Activated T-cell treated with anti-CD3 and anti-CD28 coated beads for 48 hours (primary cell): Measurements from ENCODE around the gene LIF.
"Not testable (repeated sequence)": the region's sequence is repeated elsewhere in the genome, so short reads cannot be mapped to it uniquely, and the experiment has no call there.

Experiments used
- DNase-seq: peaks from one replicate; pipeline ENCODE4 v3.0.0-alpha.2; 2020; ENCODE audit warnings: low read depth

The LIF gene

DNA sequence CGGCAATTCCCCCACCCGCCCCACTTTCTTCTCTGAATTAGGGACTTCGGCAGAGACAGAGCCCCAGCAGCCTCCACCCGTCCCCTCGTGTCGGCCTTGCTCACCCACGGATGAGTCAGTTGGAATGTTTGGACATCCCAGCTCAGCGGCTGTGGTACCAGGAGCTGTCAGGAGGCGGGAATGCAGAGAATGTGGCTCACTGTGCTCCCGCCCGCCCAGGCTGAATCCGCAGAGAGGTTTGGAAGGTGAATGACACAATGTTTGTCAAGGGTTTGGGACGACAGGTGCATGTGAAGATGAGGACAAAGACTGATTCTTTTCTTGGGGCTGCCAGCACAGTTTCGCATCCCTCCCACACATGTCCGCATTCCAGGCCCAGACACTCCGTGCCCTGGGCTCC is 39.6 kb downstream of the LIF start:
- no peak for DNase-seq

DNA sequence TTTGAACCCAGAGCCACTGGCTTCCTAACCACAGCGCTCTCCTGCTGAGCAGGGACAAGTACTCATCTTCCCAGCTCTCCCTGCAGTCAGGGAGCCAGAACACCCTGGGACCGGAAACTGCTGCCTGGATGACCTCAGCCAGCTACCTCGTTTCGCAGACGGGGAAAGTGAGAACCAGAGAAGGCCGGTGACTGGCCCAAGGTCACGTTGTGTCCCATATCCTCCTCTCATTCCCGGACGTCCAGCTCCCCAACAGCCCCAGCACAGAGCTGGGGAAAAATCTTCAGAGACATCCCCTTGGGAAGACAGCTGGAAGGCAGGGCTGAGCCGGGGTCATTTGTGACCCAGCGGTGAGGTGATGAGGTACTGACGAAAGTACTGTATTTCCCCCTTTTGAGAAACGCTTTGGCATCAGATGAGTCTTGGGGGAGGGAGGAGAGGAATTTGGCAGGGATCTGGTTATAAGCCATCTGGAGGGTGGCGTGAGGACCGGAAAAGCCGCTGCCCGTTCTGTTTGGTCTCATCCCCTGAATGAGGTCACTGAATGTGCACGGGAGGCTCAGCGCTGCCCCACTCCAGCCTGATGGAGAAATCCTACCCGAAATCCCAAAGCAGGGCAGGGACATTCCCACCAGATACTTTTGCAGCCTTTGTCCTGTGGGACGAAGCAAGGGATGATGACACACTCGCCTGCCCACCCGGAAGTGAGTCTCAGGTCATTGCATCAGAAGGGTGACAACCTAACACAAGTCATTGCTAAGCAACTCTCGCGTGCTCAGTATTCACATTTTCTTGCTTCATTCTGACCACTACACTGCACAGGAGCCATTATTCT is 41.1 kb downstream of the LIF start:
- no peak for DNase-seq

- DNase-seq, result no peak
These were observed 41.8 kb downstream of the LIF start for GRCh38 chr22:30204742-30205111.

DNA sequence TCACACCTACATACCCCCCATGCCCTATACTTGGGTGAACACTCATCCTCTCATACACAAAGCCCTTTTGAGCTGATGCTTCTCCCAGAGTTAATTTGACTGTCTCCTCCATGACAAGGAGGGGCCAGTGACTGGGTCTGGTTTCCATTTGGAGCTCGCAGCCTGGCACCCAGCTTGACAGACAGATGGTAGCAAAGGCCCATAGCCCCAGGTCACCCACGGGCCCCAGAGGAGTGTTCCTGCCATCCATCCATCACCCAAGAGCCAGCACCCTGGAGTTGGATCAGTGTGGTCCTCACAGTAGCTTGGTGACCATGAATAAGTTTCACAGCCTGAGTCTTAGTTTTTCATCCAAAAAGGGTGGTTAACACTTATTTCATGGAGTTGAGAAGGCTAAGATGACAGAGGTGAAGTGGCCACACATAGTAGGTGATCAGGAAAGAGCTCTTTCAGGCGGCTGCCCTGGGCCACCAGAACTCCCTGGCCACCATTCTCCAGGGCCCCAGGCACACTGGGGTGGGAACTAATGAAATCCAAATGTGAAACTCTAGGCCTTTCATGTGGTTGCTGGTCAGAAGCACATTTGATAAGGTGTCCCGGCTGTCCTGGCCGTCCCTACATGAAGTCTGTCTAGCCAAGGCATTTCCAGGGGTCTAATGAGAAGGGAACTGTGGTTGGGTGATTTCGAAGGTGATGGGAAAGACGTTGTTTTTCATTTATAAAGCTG is 42.4 kb downstream of the LIF start:
- no peak for DNase-seq

GRCh38 chr22:30202531-30203006 is 44.0 kb downstream of the LIF start:
- DNase-seq, result no peak

GRCh38 chr22:30201945-30202344 is 44.6 kb downstream of the LIF start:
- DNase-seq, result no peak

GRCh38 chr22:30200905-30201304 is 45.7 kb downstream of the LIF start:
- DNase-seq, result not testable (repeated sequence)

DNA sequence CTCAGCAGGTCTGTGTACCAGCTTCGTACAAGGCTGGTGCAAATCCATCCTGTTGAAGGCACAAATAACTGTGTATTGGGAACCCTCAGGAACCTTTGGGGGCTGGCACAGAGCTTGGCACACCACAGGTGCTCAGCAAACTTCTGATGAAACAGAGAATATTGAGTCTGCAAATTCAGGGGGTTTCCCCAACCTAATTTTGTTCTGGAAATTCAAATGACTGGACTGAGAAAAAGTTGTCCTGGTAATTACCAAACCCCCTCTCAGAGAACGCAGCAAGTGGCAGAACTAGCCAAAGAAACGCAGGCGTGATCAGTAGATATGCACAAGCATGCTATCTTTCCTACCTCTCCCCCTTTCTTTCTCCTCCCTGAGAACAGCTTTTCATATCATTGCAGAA is 47.6 kb downstream of the LIF start:
- DNase-seq, result no peak

DNA sequence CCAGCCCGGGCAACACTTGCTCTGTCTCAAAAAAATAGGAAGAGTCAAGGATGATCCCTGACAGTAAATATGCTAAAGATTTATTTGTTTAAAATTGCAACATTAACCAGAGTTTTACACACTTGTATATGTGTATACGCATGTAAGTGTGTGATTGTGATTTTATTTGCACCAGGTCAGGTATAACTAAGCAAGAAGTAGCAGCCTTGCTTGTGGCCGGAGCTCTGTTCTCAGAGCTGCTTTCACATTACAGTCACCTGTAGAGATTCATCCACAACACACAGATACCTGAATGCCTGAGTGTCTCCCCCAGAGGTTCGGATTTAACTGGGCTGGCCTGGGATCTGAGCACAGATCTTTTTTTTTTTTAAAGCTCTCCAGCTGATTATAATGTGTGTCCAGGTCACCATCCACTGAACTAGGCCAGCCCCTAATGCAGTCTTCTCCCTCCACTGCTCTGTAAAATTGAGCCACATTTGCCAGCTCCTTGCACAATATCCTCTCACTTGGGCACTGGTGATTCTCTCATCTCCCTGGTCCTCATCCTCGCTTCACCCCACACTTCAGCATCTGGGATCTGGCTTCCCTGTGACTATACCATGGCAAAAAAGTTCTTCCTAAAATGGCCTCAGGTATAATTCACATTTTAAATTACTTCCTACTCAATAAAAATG is 48.3 kb downstream of the LIF start:
- DNase-seq, result no peak

- DNase-seq, result no peak
These were observed 49.2 kb downstream of the LIF start for GRCh38 chr22:30197389-30197788.

GRCh38 chr22:30196880-30197336 is 49.7 kb downstream of the LIF start:
- no peak for DNase-seq

DNA sequence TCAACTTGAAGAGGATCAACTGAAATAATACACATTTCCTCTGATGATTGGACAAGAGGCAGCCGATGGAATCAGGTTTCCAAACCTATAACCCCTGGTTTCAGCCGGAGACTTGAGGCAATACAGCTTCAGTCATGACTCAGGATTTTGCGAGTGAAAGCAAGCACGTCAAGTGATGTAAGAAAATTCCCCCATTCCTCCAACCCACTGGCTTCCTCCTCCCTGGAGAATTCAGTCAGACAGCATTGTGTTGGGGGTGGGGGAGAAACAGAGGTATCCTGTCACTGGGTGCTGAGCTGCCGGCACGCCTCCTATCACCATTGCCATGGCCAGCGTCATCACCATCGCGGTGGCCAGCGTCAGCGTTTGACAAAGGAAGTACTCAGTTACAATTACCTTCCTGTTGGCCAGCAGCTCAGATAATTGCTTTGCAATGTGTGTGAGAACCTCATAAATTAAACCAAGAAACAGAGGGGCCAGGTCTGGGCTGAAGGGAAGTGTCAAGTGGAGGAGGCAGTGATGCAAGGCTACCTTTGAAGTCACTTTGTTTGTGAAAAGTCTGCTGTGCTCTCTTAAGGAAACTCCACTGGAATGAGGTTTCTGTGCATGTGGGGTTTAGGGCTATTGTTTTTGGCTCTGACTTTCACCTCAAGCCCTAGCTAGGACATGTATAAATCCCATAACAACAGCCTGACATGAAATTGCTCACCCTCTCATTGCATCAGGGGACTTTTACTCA is 50.2 kb downstream of the LIF start:
- DNase-seq, result peak; percentile 42

DNA sequence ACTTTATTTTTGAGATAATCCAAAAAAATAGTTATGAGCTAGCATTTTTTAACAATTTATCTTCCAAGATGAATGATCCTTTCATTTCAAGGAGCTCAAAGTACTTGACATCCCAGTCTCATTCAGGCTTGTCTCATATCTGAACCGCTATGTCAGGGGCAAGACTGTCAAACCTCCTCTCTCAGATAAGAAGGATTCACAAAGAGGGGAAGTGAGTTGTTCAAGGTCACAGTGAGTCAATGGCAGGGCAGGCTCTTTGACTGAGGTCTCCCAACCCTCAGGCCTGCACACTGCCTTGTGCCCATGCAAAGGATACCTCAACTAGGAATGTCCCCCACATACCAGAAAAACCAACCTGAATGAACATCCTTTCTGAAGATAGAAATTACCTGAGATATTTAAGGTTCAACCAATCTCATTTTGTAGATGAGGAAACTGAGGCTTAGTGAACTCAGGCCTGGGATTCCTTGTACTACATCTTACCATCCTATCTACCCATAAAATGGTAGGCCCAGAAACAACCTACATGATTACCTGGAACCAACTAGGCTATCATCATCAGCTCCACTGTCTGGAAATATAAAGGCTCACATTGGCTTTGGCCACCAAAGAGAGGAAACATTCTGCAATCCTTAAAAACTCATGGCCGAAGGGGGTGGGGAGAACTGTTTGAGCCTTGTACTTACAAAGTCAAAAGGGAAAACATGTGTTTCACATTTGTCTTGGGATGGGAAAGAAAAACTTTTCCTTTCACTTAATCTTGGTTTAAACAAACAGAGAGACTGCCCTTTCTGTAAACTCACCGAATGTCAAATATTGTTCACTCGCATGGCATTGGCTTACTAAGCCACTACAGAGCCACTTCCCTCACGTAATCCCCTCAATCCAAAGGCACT is 51.1 kb downstream of the LIF start:
- no peak for DNase-seq

- DNase-seq, result no peak
These were observed 53.4 kb downstream of the LIF start for GRCh38 chr22:30193031-30193775.

DNA sequence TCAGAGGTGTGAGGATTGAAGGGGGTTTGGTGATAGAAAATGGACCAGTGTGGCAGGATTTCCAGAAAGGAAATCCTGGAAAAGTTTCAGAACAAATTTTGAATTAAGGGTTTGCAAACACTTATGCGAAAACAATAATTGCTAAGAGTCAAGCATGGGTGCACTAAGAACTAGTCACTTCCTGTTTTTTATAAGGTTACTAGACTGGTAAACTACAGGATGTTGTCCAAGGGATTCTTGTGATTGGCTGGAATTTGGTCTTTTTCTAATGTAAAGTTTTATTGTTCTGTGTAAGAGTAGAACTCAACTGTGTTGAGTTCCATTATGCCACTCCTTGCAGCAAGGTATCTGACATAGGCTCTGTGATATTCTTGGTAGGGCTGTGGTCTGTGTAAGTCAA is 54.1 kb downstream of the LIF start:
- no peak for DNase-seq

- DNase-seq, result no peak
These were observed 55.4 kb downstream of the LIF start for GRCh38 chr22:30191040-30191701.

DNA sequence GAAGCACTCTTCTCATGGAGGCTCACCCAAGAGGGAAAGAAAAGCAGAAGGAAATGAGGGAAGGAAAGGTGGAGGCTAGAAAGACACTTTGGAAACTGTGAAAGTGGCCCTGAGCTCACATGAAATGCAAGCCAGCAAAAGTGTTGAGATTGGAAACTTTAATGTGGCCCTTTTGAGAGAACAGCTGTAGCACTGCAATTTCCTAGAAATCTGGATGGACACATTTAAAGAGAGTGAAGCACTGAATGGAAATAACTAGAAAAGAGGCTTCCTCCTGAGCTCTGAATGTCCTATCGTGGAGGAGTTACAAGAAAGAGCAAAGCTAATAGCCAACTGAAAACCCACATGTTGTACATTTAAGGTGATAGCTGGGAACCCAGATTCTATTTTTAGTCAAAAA is 56.0 kb downstream of the LIF start:
- no peak for DNase-seq
